Lower lobe of right lung (tissue), 2 donors: ENCODE results near the gene ZNF853. TPM values are rescaled to one million over a fixed set of nuclear protein-coding genes. Genes with fewer than 3 reads are reported as not detected.

ENCODE experiments used
- ATAC-seq, 2 donors: fragments of 200-7000 bp; cut with Tn5 transposase; one replicate each; pipeline ENCODE4 v1.9.1; 2020 to 2022; ENCODE audit warnings: mild to moderate bottlenecking in 2 of 2, moderate library complexity in 2 of 2
- DNase-seq: peaks from one replicate; pipeline ENCODE4 v3.0.0-alpha.2; 2020
- H3K27ac ChIP-seq: fragments of 200-600 bp; one replicate; pipeline ENCODE4 v1.8.0; 2022
- H3K27me3 ChIP-seq: fragments of 200-600 bp; one replicate; pipeline ENCODE4 v1.8.0; 2022; ENCODE audit warnings: low read depth
- H3K36me3 ChIP-seq: fragments of 200-600 bp; one replicate; pipeline ENCODE4 v1.8.0; 2022; ENCODE audit warnings: mild to moderate bottlenecking
- H3K4me1 ChIP-seq: fragments of 200-600 bp; one replicate; pipeline ENCODE4 v1.8.0; 2022
- H3K4me3 ChIP-seq: fragments of 200-600 bp; one replicate; pipeline ENCODE4 v1.8.0; 2022; ENCODE audit warnings: mild to moderate bottlenecking
- H3K9me3 ChIP-seq: fragments of 200-600 bp; one replicate; pipeline ENCODE4 v1.8.0; 2022
- intact Hi-C: fragments of 100-400 bp; cut with DNase I; formaldehyde crosslinking; loops from one replicate; pipeline ENCODE4 v1.11.0; 2022
- total RNA-seq: library from RNA; stranded (reverse); fragmentation: NEBNext Ultra II Directional; extraction: Animal tissue kit (Norgen Biotek cat#: 25700); gene quantifications from one replicate; pipeline ENCODE4 v1.2.1, GENCODE V29; 2021
- TF ChIP-seq, protein P1 (sequence below): fragments of 200-600 bp; IDR thresholded peaks from one replicate; pipeline ENCODE4 v1.8.0; 2022; ENCODE audit warnings: antibody characterized with exemption, mild to moderate bottlenecking
- donor health status: DM: no; HTN: yes; CAD: no; lungs with severe emphysema.

The ZNF853 gene
- total RNA-seq, 1 donor from 2014 or later = 4.4 TPM

DNA sequence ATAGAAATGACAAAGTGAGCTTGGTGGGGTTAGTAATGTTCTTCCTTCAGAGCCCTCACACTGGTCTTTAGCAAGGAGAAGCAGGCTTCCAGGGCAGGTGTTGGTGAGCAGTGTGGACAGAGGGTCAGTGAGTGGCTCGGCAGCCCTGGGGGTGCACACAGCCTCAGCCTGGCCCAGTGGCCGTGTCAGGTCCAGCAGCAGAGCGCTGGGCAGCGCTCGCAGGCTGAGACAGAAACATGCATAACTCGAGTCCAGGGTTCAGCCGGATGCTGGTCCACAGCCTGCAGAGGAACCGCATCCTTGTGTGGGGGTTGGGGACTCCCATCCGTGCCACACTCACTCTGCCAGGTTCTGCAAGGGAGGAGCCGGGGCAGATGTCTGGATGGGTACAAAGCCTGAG lies 11.0 kb upstream of the ZNF853 start:
- H3K27me3 ChIP-seq = no peaks in the 10 kb centered on the region
- intact Hi-C loops = no loop called here
- no peaks in the 10 kb centered on the region for H3K9me3 ChIP-seq
- TF ChIP-seq, protein P1, sequence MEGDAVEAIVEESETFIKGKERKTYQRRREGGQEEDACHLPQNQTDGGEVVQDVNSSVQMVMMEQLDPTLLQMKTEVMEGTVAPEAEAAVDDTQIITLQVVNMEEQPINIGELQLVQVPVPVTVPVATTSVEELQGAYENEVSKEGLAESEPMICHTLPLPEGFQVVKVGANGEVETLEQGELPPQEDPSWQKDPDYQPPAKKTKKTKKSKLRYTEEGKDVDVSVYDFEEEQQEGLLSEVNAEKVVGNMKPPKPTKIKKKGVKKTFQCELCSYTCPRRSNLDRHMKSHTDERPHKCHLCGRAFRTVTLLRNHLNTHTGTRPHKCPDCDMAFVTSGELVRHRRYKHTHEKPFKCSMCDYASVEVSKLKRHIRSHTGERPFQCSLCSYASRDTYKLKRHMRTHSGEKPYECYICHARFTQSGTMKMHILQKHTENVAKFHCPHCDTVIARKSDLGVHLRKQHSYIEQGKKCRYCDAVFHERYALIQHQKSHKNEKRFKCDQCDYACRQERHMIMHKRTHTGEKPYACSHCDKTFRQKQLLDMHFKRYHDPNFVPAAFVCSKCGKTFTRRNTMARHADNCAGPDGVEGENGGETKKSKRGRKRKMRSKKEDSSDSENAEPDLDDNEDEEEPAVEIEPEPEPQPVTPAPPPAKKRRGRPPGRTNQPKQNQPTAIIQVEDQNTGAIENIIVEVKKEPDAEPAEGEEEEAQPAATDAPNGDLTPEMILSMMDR = no peak
- H3K4me1 ChIP-seq = no peaks in the 10 kb centered on the region
- H3K4me3 ChIP-seq = no peak overlapping the region
- DNase-seq (no peak), ATAC-seq (no peak)
- H3K27ac ChIP-seq = no peak overlapping the region
- peaks cover 91% of the 10 kb centered on the region for H3K36me3 ChIP-seq

DNA sequence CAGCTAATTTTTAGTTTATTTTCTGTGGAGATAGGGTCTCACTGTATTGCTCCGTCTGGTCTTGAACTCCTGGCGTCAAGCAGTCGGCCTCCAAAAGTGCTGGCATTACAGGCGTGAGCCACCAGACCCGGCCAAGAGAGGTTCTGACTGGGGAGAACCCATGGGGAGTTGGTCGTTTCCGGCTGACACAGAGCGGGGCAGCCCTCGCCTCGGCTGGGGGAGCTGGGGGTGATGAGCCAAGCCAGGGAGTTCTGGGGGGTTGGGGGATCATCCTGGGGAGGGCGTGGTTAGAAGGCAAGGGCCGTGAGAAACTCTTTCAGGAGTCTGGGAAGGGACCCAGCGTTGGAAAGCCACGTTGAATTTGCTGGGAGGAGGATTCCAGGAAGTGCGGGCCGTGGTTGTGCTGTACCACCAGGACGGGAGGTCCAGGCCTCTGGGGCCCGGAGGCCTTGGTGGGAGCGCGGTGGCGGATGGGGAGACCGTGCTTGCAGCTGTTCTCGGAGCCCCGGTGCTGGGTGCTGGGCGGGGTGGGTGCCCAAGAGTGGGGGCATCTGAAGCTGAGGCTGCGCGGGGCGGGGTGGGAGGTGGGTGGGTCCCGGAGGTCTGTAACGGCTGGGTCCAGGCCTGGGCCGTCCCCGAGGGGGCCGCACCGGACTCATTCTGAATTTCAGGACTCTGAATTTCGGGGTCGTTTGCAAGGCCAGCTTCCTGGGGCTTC lies 8.4 kb upstream of the ZNF853 start:
- no peaks in the 10 kb centered on the region for H3K4me1 ChIP-seq
- intact Hi-C loops = no loop called here
- ATAC-seq = peak; percentile 9 to 11
- no peak overlapping the region for H3K4me3 ChIP-seq
- H3K27ac ChIP-seq = no peak overlapping the region
- no peak for DNase-seq
- no peaks in the 10 kb centered on the region for H3K9me3 ChIP-seq
- H3K36me3 ChIP-seq = peaks cover 65% of the 10 kb centered on the region
- no peaks in the 10 kb centered on the region for H3K27me3 ChIP-seq
- TF ChIP-seq, protein P1 = no peak

DNA sequence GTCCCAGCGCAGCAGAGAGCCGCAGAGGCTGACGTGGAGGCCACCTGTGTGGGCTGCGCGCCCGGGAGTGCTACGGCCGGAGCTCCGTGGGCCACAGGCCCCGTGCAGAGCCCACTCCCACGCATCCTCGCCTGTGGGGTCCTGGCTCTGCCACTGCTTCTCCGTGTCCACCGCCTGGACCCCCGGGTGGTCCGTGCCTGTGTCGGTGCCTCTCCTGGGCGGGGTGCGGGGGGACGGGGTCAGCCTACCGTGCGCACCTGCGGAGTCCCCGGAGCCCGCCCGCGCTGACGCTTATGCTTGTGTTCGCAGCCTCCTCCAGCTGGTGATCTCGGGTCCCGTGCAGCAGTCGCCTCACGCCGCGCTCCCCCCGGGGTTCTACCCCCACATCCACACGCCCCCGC lies 7.8 kb upstream of the ZNF853 start:
- ATAC-seq = peak; percentile 15 to 36
- DNase-seq = no peak

DNA sequence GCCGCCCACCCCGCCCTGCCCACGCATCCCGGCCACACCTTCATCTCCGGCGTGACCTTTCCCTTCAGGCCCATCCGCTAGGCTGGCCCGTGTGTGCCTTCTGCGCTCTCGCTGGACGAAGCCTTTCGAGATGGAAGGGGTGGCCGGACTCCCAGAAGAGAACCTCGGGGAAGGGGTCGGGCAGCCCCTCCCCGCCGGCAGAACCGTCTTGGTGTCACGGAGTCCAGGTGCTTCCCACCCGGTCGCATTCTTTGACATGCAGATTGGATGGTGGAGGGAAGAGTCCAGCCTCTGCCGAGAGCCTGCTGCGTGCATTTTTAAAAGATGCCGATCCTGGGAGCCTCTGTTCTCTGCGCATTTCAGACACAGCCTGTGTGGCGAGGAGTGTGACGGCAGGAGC lies 7.3 kb upstream of the ZNF853 start:
- DNase-seq = no peak
- no peak overlapping the region for H3K27ac ChIP-seq
- no peak overlapping the region for H3K4me3 ChIP-seq
- intact Hi-C loops = no loop called here
- ATAC-seq = no peak
- H3K36me3 ChIP-seq = peaks cover 56% of the 10 kb centered on the region
- TF ChIP-seq, protein P1 = no peak
- no peaks in the 10 kb centered on the region for H3K27me3 ChIP-seq
- H3K4me1 ChIP-seq = no peaks in the 10 kb centered on the region
- H3K9me3 ChIP-seq = no peaks in the 10 kb centered on the region

More for the DNA sequence above, 7.8 kb upstream of the ZNF853 start:
- Histone ChIP-seq H3K4me3 (no peak overlapping the region), H3K4me1 (no peaks in the 10 kb centered on the region), H3K9me3 (no peaks in the 10 kb centered on the region), H3K27me3 (no peaks in the 10 kb centered on the region), H3K27ac (no peak overlapping the region), H3K36me3 (peaks cover 60% of the 10 kb centered on the region)
- TF ChIP-seq, protein P1 = no peak
- intact Hi-C loops = no loop called here

DNA sequence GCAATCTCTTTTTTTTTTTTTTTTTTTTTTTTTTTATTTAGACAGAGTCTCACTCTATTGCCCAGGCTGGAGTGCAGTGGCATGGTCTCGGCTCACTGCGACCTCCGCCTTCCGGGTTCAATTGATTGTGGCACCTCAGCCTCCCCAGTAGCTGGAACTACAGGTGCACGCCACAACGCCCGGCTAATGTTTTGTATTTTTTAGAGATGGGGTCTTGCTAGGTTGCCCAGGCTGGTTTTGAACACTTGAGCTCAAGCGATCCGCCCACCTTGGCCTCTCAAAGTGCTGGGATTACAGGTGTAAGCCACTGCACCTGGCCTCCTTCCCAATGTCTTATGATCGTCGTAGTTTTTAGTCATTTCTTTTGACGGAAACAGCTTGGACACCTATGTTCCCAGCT lies 6.6 kb upstream of the ZNF853 start:
- TF ChIP-seq, protein P1 = no peak
- Histone ChIP-seq H3K27ac (no peak overlapping the region), H3K9me3 (no peaks in the 10 kb centered on the region), H3K4me3 (no peak overlapping the region), H3K36me3 (peaks cover 49% of the 10 kb centered on the region), H3K4me1 (no peaks in the 10 kb centered on the region), H3K27me3 (no peaks in the 10 kb centered on the region)
- no peak for DNase-seq
- intact Hi-C loops = no loop called here
- no peak for ATAC-seq
